ENCODE measurements around the gene RTN4RL2.

DNA sequence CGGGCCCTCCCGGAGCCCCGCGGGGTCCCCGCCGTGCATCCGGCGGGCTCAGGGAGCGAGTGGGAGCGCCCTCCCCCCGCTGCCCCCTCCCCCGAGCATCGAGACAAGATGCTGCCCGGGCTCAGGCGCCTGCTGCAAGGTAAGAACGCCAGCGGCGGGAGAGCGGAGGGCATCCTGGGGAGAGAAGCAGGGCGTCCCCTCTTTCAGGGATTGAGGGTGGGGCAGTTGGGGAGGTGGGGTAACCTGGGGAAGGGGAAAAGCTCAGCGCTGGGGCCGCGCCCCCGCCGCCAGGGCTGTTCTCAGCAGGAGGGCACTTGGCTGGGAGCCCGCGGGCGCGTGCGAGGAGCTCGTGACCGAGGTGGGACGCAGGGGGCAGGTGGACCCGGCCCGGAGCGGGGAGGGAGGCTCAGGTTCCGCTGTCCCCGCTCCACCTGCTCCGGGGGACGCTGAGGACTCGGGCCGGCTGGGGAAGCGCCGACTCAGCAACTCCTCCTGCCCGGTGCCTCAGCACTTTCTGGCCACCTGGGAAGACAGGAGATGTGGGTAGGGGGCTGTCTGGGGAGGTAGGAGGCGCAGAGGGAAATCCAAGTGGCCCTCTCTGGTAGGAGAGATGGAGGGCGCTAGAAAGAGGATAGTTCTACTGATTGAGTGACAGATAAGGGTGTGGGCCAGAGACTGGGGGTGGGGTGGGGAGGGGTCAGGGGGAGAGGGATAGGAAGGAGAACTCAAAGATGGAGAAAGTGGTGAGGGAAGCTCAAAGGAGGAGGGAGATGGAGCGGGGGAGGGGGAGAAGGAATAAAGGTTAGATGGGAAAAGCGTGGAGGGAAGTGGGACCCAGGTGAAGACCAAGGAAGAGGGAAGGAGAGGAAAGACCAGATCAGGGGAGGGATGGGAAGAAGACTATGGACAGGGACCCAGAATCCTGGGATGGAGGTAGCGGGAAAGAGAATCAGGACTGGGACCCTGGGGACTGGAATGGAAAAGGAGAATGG is 726 bp downstream of the RTN4RL2 start:
- TF ChIP-seq, protein P1, sequence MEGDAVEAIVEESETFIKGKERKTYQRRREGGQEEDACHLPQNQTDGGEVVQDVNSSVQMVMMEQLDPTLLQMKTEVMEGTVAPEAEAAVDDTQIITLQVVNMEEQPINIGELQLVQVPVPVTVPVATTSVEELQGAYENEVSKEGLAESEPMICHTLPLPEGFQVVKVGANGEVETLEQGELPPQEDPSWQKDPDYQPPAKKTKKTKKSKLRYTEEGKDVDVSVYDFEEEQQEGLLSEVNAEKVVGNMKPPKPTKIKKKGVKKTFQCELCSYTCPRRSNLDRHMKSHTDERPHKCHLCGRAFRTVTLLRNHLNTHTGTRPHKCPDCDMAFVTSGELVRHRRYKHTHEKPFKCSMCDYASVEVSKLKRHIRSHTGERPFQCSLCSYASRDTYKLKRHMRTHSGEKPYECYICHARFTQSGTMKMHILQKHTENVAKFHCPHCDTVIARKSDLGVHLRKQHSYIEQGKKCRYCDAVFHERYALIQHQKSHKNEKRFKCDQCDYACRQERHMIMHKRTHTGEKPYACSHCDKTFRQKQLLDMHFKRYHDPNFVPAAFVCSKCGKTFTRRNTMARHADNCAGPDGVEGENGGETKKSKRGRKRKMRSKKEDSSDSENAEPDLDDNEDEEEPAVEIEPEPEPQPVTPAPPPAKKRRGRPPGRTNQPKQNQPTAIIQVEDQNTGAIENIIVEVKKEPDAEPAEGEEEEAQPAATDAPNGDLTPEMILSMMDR (IDR thresholded peaks at IDR 0.05): no peak
- no peak for TF ChIP-seq ZFX (IDR thresholded peaks at IDR 0.05; ENCODE audit: borderline replicate concordance)

Data from 22Rv1 (cell line).